Measurements from ENCODE around the gene SAMD8. TPM values are rescaled to one million over a fixed set of nuclear protein-coding genes. Genes with fewer than 3 reads are reported as not detected.
A peak's percentile ranks its signal among the peaks of the same experiment; 100 is the strongest.
"Not testable (repeated sequence)": the region's sequence is repeated elsewhere in the genome, so short reads cannot be mapped to it uniquely, and the experiment has no call there.

SAMD8 gene
- total RNA-seq, 1 donor from 2014 or later: 55.2 TPM

DNA sequence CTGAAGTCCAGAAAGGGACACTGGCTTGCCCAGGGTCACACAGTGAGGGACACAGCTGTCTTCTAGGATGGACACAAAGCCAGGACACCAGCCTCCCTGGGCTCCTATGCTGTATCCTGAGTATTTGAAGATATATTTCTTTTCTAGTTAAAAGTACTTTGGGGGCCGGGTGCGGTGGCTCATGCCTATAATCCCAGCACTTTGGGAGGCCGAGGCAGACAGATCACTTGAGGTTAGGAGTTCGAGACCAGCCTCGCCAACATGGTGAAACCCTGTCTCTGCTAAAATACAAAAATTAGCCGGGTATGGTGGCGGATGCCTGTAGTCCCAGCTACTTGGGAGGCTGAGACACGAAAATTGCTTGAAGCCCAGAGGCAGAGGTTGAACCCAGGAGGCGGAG lies 4.6 kb upstream of the SAMD8 start:
- peak; percentile 60 for DNase-seq (ENCODE audit: low spot score)

GRCh38 chr10:75107756-75108683 lies 3.4 kb upstream of the SAMD8 start:
- peak; percentile 83 for DNase-seq (ENCODE audit: low spot score)

DNA sequence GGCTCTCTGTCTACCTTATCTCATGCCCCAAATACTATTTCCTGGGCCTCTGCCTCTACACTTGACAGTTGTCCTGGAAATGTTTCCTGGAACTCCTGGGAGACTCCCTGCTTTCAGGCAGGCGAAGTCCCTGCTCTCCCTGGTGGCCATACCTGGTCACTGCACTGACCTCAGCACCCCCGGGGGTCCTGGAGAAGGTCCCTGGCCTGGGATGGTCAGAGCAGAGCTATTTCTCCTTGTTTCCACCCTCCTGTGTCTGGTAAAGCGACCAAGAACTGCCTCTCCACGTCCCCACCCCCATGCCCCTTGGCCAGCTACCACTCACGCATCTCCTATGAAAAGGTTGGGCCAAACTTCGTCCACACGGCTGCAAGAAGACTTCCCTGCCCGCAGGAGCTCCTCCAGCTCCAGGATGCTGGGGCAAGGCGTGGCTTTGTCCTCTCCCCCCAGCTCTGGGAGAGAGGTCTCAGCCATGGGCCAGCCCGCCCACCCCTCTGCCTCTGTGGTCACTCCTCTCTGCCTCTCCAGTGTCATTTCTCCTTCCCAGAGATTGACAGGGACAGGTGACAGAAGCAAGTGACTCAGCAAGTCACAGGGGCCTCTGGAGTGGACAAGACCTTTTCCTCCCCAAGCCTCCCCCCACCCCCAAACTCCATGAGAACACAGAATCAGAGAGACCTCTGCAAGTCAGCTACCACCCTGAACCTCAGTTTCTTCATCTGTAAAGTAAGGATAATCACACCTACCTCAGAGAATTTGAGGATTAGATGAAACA lies 2.6 kb upstream of the SAMD8 start:
- peak; percentile 68 for DNase-seq (ENCODE audit: low spot score)

DNA sequence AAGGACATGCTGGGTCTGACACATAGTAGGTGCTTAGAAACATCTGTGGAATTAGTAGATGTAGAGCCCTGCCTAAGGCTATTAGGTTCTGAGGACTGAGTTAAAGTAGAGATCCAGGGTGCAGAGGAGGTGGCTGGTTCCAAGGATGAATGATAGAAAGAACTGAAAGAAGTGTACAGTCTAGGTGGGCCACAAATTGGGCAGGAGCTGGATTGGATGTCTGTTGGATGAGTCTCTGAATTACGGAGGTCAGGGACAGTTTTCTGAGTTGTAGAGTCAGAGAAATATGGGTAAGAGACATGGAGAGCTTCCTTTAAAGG lies 2.0 kb upstream of the SAMD8 start:
- DNase-seq (ENCODE audit: low spot score): no peak

DNA sequence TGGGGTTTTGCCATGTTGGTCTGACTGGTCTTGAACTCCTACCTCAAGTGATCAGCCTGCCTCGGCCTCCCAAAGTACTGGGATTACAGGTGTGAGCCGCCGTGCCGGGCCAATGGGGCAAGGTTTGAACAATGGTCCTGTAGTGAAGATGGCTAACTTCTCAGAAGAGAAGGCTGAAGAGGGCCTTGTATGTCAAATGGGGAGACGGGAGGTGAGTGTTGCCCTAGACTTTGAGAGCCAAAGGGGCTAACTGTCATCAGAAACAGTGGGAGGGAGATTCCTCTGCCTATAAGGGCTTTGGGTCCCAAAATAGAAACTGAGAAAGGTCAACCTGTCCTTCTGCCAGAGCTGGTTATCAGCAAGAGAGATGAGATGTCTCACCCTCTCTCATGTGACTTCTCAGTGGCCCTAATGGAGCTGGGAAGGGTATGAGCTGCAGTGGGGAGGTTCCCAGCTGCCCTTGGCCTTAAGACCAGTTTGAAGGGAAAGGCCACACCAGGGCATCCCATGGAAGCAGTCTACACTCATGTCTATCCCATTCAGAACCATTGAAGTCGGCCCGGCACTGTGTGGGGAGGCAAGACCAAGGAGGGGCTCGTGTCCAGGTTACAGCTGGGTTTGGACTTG lies 1.3 kb upstream of the SAMD8 start:
- peak; percentile 86 for DNase-seq (ENCODE audit: low spot score)

DNA sequence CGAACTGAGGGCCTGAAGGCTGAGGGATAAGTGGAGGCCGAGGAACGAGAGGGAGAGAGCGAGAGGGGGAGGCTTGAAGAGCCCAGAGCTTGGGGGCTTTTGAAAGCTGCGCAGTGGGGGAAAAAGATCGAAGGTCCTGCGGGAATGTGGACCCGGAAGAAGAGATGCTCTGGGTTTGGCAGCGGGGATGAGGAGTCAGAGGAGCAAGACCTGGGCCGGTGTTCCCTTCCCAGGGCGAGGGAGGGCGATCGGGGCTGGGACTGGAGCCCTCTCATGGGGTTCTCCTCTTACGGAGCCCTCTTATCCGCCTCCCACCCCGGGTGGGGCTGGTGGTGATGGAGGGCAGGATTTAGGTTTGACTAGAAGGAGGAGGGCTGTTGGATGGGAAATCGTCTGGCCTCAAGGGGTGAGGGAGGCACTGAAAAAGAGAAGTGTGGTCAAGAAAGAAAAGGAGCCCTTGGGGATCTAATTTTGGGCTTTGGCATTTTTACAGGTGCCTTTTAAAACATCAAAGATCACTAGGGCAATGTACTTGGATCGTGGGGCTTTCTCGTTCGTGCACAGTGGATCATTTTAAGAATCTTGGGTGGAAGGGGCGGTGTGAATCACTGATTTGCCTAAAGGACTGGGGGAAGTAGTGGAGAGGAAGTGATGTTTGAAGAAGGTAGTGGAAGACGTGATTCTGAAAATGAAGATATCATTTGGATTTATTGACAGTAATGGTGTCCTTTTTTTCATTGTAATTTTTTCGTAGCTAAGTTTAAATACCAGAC lies 637 bp downstream of the SAMD8 start:
- peak; percentile 90 for DNase-seq (ENCODE audit: low spot score)

DNA sequence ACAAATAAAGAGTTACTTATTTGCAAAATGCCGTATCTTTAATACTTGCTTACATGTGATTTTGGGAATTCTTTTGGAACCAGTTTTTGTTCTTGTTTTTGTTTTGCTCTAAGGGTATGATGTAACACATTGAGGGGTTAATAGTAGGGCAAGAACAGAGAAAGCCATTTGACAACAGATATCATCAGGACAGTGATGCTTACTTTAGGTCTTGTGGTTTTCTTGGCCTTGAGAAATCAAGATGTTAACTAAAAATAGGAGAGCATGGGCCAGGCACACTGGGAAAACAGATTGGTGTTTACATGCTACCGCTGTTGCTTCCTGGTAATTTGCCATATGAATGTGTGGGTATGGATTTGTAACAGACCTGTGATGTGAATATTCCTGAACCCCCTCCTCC lies 3.7 kb downstream of the SAMD8 start:
- no peak for DNase-seq (ENCODE audit: low spot score)

DNA sequence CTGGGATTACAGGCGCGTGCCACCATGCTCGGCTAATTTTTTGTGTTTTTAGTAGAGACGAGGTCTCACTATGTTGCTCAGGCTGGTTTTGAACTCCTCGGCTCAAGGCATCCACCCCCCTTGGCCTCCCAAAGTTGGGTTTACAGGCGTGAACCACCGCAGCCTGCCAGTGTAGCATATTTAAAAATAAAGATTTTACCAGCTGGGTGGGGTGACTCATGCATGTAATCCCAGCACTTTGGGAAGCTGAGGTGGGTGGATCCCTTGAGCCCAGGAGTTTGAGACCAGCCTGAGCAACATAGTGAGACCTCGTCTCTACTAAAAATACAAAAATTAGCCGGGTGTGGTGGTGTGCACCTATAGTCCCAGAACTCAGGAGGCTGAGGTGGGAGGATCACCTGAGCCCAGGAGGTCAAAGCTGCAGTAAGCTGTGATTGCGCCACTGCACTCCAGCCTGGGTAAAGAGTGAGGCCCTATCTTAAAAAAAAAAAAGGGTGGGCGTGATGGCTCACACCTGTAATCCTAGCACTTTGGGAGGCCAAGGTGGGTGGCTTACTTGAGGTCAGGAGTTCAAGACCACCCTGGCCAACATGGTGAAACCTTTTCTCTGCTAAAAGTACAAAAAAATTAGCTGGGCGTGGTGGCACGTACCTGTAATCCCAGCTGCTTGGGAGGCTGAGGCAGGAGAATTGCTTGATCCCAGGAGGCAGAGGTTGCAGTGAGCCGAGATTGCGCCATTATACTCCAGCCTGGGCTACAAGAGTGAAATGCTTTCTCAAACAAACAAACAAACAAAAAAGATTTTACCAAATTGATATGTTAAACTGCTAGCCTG lies 5.7 kb downstream of the SAMD8 start:
- not testable (repeated sequence) for DNase-seq (ENCODE audit: low spot score)

- no peak for DNase-seq (ENCODE audit: low spot score)
Observed at GRCh38 chr10:75117995-75118394, 6.5 kb downstream of the SAMD8 start.

DNA sequence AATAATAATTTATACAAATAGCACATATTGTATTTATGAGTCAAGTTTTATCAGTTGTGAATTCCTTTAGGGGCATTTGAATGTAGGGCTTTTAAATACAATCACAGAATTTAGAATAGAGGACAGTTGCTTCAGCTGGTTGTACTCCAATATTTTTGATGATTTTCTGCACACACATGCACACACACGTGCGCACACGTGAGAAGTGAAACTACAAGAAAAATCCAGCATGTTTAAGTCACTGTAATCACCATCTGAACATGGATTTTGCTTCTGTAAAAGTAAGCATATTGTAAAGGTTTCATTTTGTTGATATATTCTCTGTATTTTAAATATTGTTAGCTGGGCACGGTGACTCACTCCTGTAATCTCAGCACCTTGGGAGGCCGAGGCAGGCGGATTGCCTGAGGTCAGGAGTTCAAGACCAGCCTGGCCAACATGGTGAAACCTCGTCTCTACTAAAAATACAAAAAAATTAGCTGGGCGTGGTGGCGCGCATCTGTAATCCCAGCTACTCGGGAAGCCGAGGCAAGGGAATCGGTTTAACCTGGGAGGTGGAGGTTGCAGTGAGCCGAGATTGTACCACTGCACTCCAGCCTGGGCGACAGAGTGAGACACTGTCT lies 8.1 kb downstream of the SAMD8 start:
- not testable (repeated sequence) for DNase-seq (ENCODE audit: low spot score)

DNA sequence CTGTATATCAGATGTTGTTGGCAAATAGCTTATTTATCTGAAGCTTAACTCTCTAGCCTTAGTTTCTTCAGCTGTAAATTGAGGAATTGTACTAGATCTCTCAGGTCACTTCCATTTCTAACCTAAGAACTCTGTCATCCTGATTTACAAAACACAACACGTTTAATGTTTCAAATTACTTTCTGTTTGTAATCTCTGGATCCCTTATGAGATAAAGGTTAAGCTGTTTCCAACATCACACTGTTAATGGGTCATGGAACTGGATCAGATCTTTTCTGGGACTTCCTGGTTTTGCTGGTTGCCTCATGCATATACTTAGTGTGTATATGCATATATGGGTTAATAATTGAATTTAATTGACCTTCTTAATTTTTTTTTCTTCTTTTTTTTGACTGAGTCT lies 9.9 kb downstream of the SAMD8 start:
- no peak for DNase-seq (ENCODE audit: low spot score)

GRCh38 chr10:75122505-75122904 lies 11.0 kb downstream of the SAMD8 start:
- no peak for DNase-seq (ENCODE audit: low spot score)

DNA sequence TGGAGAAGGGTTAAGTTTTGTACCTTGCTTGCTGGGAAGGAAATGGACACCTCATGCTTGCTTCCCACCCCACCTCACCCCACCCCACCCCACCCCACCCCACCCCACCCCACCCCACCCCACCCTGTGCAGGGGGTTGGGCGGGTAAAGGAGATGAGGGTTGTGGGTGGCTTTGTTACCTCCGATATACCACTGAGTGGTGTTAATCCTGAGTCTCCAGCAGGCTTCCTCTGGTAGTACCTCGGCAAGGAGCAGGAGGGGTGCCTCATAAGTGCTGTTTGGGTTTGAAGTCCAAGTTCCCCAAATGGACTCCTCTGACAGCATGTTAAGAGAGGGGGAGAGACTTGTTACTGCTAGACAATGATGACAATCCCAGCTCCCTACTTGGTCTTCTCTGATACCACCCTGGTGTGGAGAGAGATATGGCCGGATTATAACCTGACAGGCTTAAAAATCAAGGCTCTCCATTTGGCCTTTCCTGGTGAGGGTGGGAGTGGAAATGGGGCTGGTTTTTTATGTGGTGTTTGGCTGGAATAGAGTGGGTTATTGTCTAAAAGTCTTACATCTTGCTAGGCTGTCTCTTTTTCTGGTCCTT lies 11.7 kb downstream of the SAMD8 start:
- no peak for DNase-seq (ENCODE audit: low spot score)

DNA sequence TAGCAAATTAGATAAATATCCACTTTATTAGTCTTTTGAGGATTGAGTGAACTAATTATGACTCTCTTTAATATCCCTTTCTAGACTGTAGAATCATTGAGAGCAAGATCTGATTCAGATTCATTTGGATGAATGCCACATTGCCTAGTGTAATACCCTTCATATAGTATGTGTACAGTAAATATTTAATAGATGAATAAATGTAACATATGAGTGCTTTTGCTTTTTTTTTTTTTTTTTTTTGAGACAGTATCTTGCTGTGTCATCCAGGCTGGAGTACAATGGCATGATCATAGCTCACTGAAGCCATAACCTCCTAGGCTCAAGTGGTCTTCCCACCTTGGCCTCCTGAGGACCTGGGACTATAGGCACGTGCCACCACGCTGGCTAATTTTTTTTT lies 14.8 kb downstream of the SAMD8 start:
- no peak for DNase-seq (ENCODE audit: low spot score)

DNA sequence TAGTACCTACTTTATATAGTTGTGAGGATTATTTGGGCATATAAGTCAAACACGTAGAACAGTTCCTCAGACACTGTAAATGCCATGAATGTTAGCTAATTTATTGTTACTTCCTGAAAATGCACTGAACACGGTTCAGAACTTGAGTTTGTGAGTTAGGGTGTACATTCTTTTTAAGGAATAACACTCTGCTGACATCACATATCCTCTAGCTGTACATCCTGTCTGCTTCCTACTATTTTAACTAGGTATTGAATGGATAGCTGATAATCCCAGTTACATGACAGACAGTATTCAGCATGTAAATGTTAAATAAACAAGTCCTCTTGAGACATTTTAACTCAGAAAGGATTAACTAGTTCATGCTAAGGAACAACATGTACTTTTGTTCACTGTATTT lies 16.0 kb downstream of the SAMD8 start:
- DNase-seq (ENCODE audit: low spot score): no peak

DNA sequence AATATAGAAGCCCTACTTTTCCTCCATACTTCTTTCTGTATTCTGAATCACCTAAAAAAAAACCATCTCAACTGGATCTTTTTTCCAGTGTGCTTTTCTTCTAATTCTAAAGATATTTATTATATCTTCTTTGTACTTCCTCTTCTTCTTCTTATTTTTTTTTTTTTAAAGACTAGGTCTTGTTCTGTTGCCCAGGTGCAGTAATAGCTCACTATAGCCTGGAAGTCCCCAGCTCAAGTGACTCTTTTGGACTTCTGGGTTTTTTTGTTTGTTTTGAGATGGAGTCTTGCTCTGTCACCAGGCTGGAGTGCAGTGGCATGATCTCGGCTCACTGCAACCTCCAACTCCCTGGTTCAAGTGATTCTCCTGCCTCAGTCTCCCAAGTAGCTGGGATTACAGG lies 17.5 kb downstream of the SAMD8 start:
- DNase-seq (ENCODE audit: low spot score): not testable (repeated sequence)

- no peak for DNase-seq (ENCODE audit: low spot score)
Observed at GRCh38 chr10:75129537-75129936, 18.1 kb downstream of the SAMD8 start.

- DNase-seq (ENCODE audit: low spot score): not testable (repeated sequence)
Observed at GRCh38 chr10:75133701-75134100, 22.2 kb downstream of the SAMD8 start.

DNA sequence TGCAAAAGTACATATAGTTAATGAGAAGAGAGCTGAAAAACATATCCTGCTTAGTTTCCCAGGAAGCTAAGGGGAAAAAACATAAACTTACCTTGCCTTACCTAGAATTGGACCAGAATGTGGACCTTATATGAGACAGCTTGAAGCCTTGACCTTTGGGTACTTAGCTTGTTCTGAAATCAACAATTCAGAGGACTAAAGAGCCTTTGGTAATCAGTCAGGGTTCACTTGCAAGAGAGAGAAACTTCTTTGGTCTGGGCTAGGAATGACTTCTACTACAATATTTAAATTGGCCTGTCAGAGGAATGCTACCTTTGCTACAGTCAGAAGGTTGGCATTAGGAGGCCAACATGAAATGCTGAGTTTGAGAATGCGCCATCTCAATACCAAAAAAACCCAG lies 24.9 kb downstream of the SAMD8 start:
- no peak for DNase-seq (ENCODE audit: low spot score)
